ENCODE measurements around the gene AKAP17A. TPM values are rescaled to one million over a fixed set of nuclear protein-coding genes. Genes with fewer than 3 reads are reported as not detected.

Gene AKAP17A
- total and polyA plus RNA-seq, 2 of the 13 experiments (the other 11 are each of a cell fraction or from before 2014, with no cell fraction given), result 20.5 to 26.5 TPM

- ATAC-seq, result no peak
- H3K4me3 ChIP-seq (replicated peaks in 1 of 3; ENCODE audit: insufficient read depth in 1 of 3, low read depth in 2 of 3, low read length in 3 of 3), result no peak overlapping the region
- TF ChIP-seq ZNF629 (CRISPR knock-in tag; conservative IDR thresholded peaks at IDR 0.05) (peak; percentile 38; the same call in 1 of the 2 replicates), ZNF234 (CRISPR knock-in tag; conservative IDR thresholded peaks at IDR 0.05) (no peak)
- no peak for FAIRE-seq
- no peak overlapping the region for H3K27ac ChIP-seq (ENCODE audit: extremely low read length, insufficient read depth, low read length)
- H3K79me2 ChIP-seq (ENCODE audit: insufficient read depth, low read length), result no peaks in the 10 kb centered on the region
- POLR2A ChIA-PET, result no interaction called here
- BruUV-seq (replicated peaks), result no TSS peak
- no peaks in the 10 kb centered on the region for H4K20me1 ChIP-seq (ENCODE audit: insufficient read depth, low read length)
- no peak overlapping the region for H2AFZ ChIP-seq (ENCODE audit: low read length)
- H3K27me3 ChIP-seq (ENCODE audit: control insufficient read depth in 1 of 2, insufficient read depth in 2 of 2, low read length in 2 of 2), result no peaks in the 10 kb centered on the region
- no peaks in the 10 kb centered on the region for H3K36me3 ChIP-seq (replicated peaks in 1 of 2; ENCODE audit: control insufficient read depth in 1 of 2, insufficient read depth in 2 of 2, low read length in 2 of 2)
- in situ Hi-C loops (cut with HindIII; ENCODE audit: extremely low pct_ligation_motif_present, low pct_unique_long_range_greater_than_20kb) (no loop called here), intact Hi-C loops (cut with micrococcal nuclease; ENCODE audit: unreplicated experiment) (no loop called here)
- H3K4me1 ChIP-seq (ENCODE audit: insufficient read depth, low read length), result no peaks in the 10 kb centered on the region
- WGBS (ENCODE audit: low lambda C conversion rate), result 27% methylated on average over 9 of the region's 13 CpGs
- H3K9ac ChIP-seq (ENCODE audit: insufficient read depth, low read depth, low read length), result no peak overlapping the region
- H3K4me2 ChIP-seq (ENCODE audit: low read depth, low read length), result no peak overlapping the region
- CTCF ChIA-PET (ENCODE audit: low intra/inter-chr PET ratio, low total read pairs), result no interaction called here
- DNase-seq (ENCODE audit: low spot score), result no peak
- H3K9me3 ChIP-seq (ENCODE audit: low read length), result no peaks in the 10 kb centered on the region
Observed at GRCh38 chrX:1558761-1559468, 32.5 kb upstream of the AKAP17A start.

- no peaks in the 10 kb centered on the region for H3K79me2 ChIP-seq (ENCODE audit: insufficient read depth, low read length)
- H3K36me3 ChIP-seq (replicated peaks in 1 of 2; ENCODE audit: control insufficient read depth in 1 of 2, insufficient read depth in 2 of 2, low read length in 2 of 2), result no peaks in the 10 kb centered on the region
- no peak overlapping the region for H3K4me2 ChIP-seq (ENCODE audit: low read depth, low read length)
- no peak for FAIRE-seq
- no peaks in the 10 kb centered on the region for H4K20me1 ChIP-seq (ENCODE audit: insufficient read depth, low read length)
- no peak for DNase-seq (ENCODE audit: low spot score)
- H2AFZ ChIP-seq (ENCODE audit: low read length), result no peak overlapping the region
- in situ Hi-C loops (cut with HindIII; ENCODE audit: extremely low pct_ligation_motif_present, low pct_unique_long_range_greater_than_20kb) (no loop called here), intact Hi-C loops (cut with micrococcal nuclease; ENCODE audit: unreplicated experiment) (no loop called here)
- ATAC-seq, result no peak
- no peaks in the 10 kb centered on the region; a peak in 1 of 5 replicates for H3K27me3 ChIP-seq (ENCODE audit: control insufficient read depth in 1 of 2, insufficient read depth in 2 of 2, low read length in 2 of 2)
- no peaks in the 10 kb centered on the region for H3K9me3 ChIP-seq (ENCODE audit: low read length)
- H3K4me1 ChIP-seq (ENCODE audit: insufficient read depth, low read length), result no peaks in the 10 kb centered on the region
- 43% methylated on average over 2 of the region's 2 CpGs for WGBS (ENCODE audit: low lambda C conversion rate)
- H3K9ac ChIP-seq (ENCODE audit: insufficient read depth, low read depth, low read length), result no peak overlapping the region
- no peak overlapping the region for H3K4me3 ChIP-seq (replicated peaks in 1 of 3; ENCODE audit: insufficient read depth in 1 of 3, low read depth in 2 of 3, low read length in 3 of 3)
- no TSS peak for BruUV-seq (replicated peaks)
- ChIA-PET CTCF (ENCODE audit: low intra/inter-chr PET ratio, low total read pairs) (no interaction called here), POLR2A (no interaction called here)
- no peak overlapping the region for H3K27ac ChIP-seq (ENCODE audit: extremely low read length, insufficient read depth, low read length)
- TF ChIP-seq, protein P1, sequence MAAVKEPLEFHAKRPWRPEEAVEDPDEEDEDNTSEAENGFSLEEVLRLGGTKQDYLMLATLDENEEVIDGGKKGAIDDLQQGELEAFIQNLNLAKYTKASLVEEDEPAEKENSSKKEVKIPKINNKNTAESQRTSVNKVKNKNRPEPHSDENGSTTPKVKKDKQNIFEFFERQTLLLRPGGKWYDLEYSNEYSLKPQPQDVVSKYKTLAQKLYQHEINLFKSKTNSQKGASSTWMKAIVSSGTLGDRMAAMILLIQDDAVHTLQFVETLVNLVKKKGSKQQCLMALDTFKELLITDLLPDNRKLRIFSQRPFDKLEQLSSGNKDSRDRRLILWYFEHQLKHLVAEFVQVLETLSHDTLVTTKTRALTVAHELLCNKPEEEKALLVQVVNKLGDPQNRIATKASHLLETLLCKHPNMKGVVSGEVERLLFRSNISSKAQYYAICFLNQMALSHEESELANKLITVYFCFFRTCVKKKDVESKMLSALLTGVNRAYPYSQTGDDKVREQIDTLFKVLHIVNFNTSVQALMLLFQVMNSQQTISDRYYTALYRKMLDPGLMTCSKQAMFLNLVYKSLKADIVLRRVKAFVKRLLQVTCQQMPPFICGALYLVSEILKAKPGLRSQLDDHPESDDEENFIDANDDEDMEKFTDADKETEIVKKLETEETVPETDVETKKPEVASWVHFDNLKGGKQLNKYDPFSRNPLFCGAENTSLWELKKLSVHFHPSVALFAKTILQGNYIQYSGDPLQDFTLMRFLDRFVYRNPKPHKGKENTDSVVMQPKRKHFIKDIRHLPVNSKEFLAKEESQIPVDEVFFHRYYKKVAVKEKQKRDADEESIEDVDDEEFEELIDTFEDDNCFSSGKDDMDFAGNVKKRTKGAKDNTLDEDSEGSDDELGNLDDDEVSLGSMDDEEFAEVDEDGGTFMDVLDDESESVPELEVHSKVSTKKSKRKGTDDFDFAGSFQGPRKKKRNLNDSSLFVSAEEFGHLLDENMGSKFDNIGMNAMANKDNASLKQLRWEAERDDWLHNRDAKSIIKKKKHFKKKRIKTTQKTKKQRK (IDR thresholded peaks at IDR 0.05; ENCODE audit: low read length), result no peak
- no peak for TF ChIP-seq ZNF576 (CRISPR knock-in tag; IDR thresholded peaks at IDR 0.05)
- no peak for TF ChIP-seq NCOA1 (CRISPR knock-in tag; IDR thresholded peaks at IDR 0.05)
- TF ChIP-seq ZFAT (CRISPR knock-in tag; conservative IDR thresholded peaks at IDR 0.05), result no peak
- TF ChIP-seq ATF5 (CRISPR knock-in tag; IDR thresholded peaks at IDR 0.05; ENCODE audit: low read depth), result no peak
- no peak for TF ChIP-seq JARID2 (CRISPR knock-in tag; IDR thresholded peaks at IDR 0.05; ENCODE audit: insufficient replicate concordance)
- no peak for TF ChIP-seq KDM5B (CRISPR knock-in tag; IDR thresholded peaks at IDR 0.05; ENCODE audit: borderline replicate concordance)
- TF ChIP-seq ZKSCAN8 (CRISPR knock-in tag; IDR thresholded peaks at IDR 0.05; ENCODE audit: borderline replicate concordance), result no peak
- TF ChIP-seq, protein P2, sequence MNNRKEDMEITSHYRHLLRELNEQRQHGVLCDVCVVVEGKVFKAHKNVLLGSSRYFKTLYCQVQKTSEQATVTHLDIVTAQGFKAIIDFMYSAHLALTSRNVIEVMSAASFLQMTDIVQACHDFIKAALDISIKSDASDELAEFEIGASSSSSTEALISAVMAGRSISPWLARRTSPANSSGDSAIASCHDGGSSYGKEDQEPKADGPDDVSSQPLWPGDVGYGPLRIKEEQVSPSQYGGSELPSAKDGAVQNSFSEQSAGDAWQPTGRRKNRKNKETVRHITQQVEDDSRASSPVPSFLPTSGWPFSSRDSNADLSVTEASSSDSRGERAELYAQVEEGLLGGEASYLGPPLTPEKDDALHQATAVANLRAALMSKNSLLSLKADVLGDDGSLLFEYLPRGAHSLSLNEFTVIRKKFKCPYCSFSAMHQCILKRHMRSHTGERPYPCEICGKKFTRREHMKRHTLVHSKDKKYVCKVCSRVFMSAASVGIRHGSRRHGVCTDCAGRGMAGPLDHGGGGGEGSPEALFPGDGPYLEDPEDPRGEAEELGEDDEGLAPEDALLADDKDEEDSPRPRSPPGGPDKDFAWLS (CRISPR knock-in tag; IDR thresholded peaks at IDR 0.05; ENCODE audit: borderline replicate concordance), result no peak
Observed at GRCh38 chrX:1561164-1561563, 30.2 kb upstream of the AKAP17A start.

Measured in HepG2 (cell line).